H1 (cell line): ENCODE measurements around the gene UHRF1. TPM values are rescaled to one million over a fixed set of nuclear protein-coding genes. Genes with fewer than 3 reads are reported as not detected.

Source experiments
- CTBP2 ChIP-seq: IDR thresholded peaks from 2 replicates; pipeline ENCODE4 v1.7.0; 2011; ENCODE audit warnings: borderline replicate concordance, mild to moderate bottlenecking, moderate library complexity, mixed read lengths, low read length; ENCODE audit not compliant: insufficient read depth, insufficient read length
- EP300 ChIP-seq, 2 experiments: IDR thresholded peaks; 1 replicate in 1 of 2; 2 replicates in 1 of 2; pipeline ENCODE4 v1.6.1; 2011 to 2012; ENCODE audit warnings: low read depth in 2 of 2, low read length in 2 of 2, mild to moderate bottlenecking in 2 of 2, borderline replicate concordance in 1 of 2, inconsistent platforms in 1 of 2, moderate library complexity in 1 of 2
- EZH2 ChIP-seq: fragments of 200-600 bp; sonication (generic); IDR thresholded peaks from 2 replicates; pipeline ENCODE4 v1.7.1; 2012; ENCODE audit warnings: low read depth, mild to moderate bottlenecking, moderate library complexity, low read length, inconsistent platforms; ENCODE audit not compliant: severe bottlenecking
- PHF8 ChIP-seq: fragments of 200-600 bp; sonication (generic); conservative IDR thresholded peaks from 2 replicates; pipeline ENCODE4 v1.7.1; 2012; ENCODE audit warnings: low read depth, mild to moderate bottlenecking, inconsistent platforms, low read length, moderate library complexity
- RBBP5 ChIP-seq: IDR thresholded peaks from 2 replicates; pipeline ENCODE4 v1.7.1; 2012; ENCODE audit warnings: low read depth, mild to moderate bottlenecking, inconsistent platforms, low read length, moderate library complexity, borderline replicate concordance
- SRF ChIP-seq: IDR thresholded peaks from 2 replicates; pipeline ENCODE4 v1.6.1; 2011; ENCODE audit warnings: mild to moderate bottlenecking, low read depth, low read length, moderate library complexity
- polyA plus RNA-seq, 7 experiments: library from polyadenylated mRNA; depleted of rRNA in 3 of 7; stranded (reverse) in 5 of 7; unstranded in 2 of 7; fragments of >200 nt in 5 of 7; fragments of 200-250 nt in 2 of 7; gene quantifications; 1 replicate in 5 of 7; 2 replicates in 1 of 7; 4 replicates in 1 of 7; pipeline versions ENCODE4 v1.2.1 to v1.2.3, GENCODE V29; 2011 to 2013; ENCODE audit warnings: missing spikeins in 2 of 7, mixed read lengths in 2 of 7
- total RNA-seq: library from RNA; stranded (reverse); fragmentation: NEBNext Ultra II Directional; extraction: Animal tissue kit (Norgen Biotek cat#: 25700); gene quantifications from 2 replicates; pipeline ENCODE4 v1.2.1, GENCODE V29; 2021

UHRF1 gene
- total and polyA plus RNA-seq, 2 of the 8 experiments (the other 6 are each of a cell fraction or from before 2014, with no cell fraction given), result 14.7 to 65.8 TPM

GRCh38 chr19:4896372-4896771 lies 12.9 kb upstream of the UHRF1 start (continued):
- no peak for TF ChIP-seq EZH2
- TF ChIP-seq PHF8, result no peak
- no peak for TF ChIP-seq SRF
- TF ChIP-seq RBBP5, result no peak
- no peak for TF ChIP-seq CTBP2
- no peak for TF ChIP-seq EP300 (IDR thresholded peaks at IDR 0.05; ENCODE audit: borderline replicate concordance in 1 of 2, low read depth in 2 of 2, low read length in 2 of 2)
- TF ChIP-seq, all 59 proteins: peak for 0
